CD4-positive, alpha-beta T cell treated with Interleukin-15 for 1 hour (primary cell): ENCODE results near the gene HS2ST1.
"Not testable (repeated sequence)": the region's sequence is repeated elsewhere in the genome, so short reads cannot be mapped to it uniquely, and the experiment has no call there.

Source experiments
- DNase-seq: peaks from one replicate; pipeline ENCODE4 v3.0.0-alpha.2; 2020

HS2ST1 gene

GRCh38 chr1:86975993-86976550, 61.6 kb downstream of the HS2ST1 start:
- DNase-seq: no peak

GRCh38 chr1:86976664-86977063, 62.2 kb downstream of the HS2ST1 start:
- DNase-seq: no peak

- DNase-seq: no peak
These were observed 67.2 kb downstream of the HS2ST1 start for GRCh38 chr1:86981482-86982213.

- DNase-seq: not testable (repeated sequence)
These were observed 69.2 kb downstream of the HS2ST1 start for GRCh38 chr1:86983677-86984076.

GRCh38 chr1:86987446-86987845, 73.0 kb downstream of the HS2ST1 start:
- DNase-seq: no peak

GRCh38 chr1:86988835-86989234, 74.4 kb downstream of the HS2ST1 start:
- DNase-seq: no peak

- DNase-seq: not testable (repeated sequence)
These were observed 75.3 kb downstream of the HS2ST1 start for GRCh38 chr1:86989690-86990089.

- no peak for DNase-seq
These were observed 76.4 kb downstream of the HS2ST1 start for GRCh38 chr1:86990826-86991225.

- DNase-seq: no peak
These were observed 77.2 kb downstream of the HS2ST1 start for GRCh38 chr1:86991549-86992186.

GRCh38 chr1:86992861-86993260, 78.4 kb downstream of the HS2ST1 start:
- no peak for DNase-seq

GRCh38 chr1:86993269-86993985, 79.0 kb downstream of the HS2ST1 start:
- no peak for DNase-seq

- no peak for DNase-seq
These were observed 79.6 kb downstream of the HS2ST1 start for GRCh38 chr1:86994061-86994460.

GRCh38 chr1:86997538-86997937, 83.1 kb downstream of the HS2ST1 start:
- DNase-seq: no peak

- no peak for DNase-seq
These were observed 83.8 kb downstream of the HS2ST1 start for GRCh38 chr1:86998280-86998679.

GRCh38 chr1:86998727-86999126, 84.3 kb downstream of the HS2ST1 start:
- DNase-seq: no peak

GRCh38 chr1:87000460-87000859, 86.0 kb downstream of the HS2ST1 start:
- no peak for DNase-seq

- DNase-seq: no peak
These were observed 90.4 kb downstream of the HS2ST1 start for GRCh38 chr1:87004857-87005256.

GRCh38 chr1:87007323-87007722, 92.9 kb downstream of the HS2ST1 start:
- DNase-seq: no peak

- DNase-seq: not testable (repeated sequence)
These were observed 99.0 kb downstream of the HS2ST1 start for GRCh38 chr1:87013385-87013784.

- DNase-seq: no peak
These were observed 103.7 kb downstream of the HS2ST1 start for GRCh38 chr1:87017998-87018672.

GRCh38 chr1:87023326-87023725, 108.9 kb downstream of the HS2ST1 start:
- DNase-seq: no peak

- DNase-seq: no peak
These were observed 110.6 kb downstream of the HS2ST1 start for GRCh38 chr1:87024936-87025540.

GRCh38 chr1:87027561-87027960, 113.1 kb downstream of the HS2ST1 start:
- not testable (repeated sequence) for DNase-seq
